NCI-H128 (cell line): ENCODE measurements around the gene UCK2.

Source experiments
- DNase-seq: peaks from one replicate; lab custom pipeline; 2025; ENCODE audit not compliant: unreplicated experiment; lab: John Stamatoyannopoulos, UW

Gene UCK2

DNA sequence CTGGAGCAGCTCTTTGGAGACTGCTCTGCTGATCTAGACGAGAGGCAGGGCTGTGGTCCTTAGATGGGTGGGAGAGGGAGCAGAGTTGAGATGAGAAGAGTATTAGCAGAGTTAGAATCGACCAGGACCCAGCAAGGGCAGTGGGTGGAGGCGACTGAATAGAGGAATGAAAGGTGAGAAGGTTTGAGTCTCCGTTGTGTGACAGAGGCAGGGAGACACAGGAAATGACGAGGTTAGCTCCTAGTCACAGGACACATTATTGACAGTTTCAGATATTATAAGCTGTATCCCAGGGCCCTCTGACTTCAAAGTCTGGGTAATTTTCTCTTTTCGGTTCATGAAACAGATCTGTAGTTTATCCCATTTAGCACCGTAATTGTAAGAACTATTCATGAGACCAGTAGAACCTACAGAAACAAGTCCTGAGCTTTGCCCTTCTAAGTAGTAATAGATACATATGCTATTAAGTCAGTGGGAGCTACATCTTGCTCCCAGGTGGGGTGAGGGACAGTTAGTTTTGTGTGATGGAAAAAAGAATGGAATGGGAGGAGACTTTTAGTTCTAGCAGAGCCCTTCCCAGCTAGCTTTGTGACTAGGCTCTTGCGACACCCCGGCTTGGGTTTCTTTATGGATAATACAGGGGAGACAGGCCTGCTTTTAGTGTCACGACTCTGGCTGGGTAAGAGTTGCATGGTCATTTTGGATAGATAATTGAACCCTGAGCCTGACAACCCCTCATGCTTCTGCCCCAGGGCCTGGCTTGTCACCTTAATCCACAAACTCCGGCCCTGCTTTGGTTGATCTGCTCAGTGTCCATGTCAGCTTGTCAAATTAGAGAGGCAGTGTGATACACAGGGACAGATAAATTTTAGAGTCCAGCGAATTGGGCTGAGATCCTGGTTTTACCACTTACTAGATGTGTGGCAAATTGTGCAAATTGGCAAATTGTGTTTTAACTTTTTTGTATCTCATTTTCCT is 70.2 kb downstream of the UCK2 start:
- DNase-seq: no peak

GRCh38 chr1:165898837-165899236 is 71.4 kb downstream of the UCK2 start:
- DNase-seq: no peak

DNA sequence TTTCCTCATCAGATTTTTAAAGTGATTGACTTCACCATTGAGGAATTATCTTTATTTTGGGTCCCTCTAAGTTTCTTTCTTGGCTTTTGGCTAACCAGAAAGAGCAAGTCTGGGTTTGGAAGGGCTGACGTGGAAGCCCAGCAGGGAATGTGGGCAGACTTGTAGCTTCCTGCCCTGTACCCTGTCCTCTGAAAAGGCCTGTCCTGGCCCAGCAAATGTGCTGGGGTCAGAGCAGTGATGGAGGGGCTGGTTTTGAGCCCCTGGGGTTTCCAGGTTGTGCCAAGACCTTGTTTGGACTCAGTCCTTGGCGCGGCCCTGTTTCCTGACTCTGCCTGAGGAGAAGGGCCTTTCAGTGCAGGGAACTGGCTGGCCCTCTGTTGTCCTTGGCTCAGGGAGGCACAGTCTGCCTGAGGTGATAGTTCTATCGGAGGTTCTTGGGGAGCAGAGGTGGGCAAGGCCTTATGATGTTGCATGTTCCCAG is 72.1 kb downstream of the UCK2 start:
- DNase-seq: no peak

DNA sequence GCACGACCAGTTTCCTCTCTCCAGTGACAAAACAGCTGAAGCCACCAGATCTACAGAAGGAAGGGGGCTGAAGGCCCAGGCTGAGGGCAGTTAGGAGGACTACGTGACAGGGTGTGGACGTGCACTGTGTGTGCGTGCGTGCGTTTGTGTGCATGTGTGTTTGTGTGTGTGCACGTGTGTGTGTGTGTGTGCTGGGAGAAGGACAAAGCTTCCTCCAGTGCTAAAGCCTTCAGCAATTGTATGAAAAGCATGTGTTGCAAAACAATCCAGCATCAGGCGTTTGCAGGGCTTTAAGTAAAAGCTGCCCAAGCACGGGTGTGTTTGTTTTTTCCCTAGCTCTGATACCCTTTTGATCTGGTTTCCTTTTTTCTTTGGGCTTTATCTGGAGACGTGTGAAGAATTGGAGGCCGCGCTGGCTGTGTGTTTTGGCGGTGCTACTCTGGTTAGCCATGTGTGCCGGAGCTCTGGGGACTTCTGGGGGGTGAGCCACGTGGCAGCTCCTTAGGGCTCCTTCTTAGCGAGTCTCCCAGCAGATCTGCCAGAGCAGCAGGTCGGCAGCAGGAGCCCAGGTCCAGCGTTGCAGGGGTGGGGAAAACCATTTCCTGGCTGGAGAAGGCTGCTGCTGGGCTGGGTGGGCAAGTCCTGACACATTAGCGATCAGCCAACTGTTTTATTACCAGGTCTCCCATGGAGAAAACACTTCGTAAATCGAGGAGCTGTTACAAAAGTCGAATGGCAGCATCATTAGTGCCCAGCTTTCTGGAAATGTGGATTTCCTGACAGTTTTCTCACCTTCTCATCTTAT is 73.4 kb downstream of the UCK2 start:
- DNase-seq: no peak

- no peak for DNase-seq
Observed at GRCh38 chr1:165902565-165902964, 75.2 kb downstream of the UCK2 start.

GRCh38 chr1:165903672-165904071 is 76.3 kb downstream of the UCK2 start:
- no peak for DNase-seq

DNA sequence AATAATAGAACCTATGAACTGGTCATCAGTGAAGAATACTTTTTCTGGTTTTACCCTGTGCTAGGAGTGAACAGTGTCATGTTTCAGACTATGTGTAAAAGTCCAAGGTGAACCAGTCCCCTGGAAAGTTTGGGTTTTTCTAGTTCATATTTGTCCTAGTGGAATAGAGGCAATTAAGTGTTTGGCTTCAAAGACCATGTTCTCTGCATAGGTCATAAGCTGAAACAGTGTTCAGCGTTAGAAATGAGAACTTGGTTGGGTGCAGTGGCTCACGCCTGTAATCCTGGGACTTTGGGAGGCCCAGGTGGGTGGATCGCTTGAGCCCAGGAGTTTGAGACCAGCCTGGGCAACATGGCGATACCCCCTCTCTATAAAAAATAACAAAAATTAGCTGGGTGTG is 77.5 kb downstream of the UCK2 start:
- no peak for DNase-seq

DNA sequence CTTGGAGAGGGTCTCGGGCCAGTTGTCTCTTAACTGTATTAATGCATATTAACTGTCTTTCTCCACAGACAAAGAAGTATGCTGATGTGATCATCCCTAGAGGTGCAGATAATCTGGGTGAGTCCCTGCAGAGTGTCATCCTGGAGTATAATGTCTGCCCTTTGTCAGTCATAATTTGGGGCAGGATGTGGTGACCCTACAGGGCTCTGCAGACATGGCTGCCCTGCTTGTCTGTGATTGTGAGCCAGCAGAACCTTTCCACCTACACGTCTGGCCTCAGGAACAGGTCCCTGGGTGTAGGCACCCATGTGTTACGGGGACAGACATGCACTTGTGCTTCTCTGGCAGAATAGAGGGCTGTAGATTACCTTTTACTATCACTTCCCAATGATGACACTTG is 78.4 kb downstream of the UCK2 start:
- no peak for DNase-seq

DNA sequence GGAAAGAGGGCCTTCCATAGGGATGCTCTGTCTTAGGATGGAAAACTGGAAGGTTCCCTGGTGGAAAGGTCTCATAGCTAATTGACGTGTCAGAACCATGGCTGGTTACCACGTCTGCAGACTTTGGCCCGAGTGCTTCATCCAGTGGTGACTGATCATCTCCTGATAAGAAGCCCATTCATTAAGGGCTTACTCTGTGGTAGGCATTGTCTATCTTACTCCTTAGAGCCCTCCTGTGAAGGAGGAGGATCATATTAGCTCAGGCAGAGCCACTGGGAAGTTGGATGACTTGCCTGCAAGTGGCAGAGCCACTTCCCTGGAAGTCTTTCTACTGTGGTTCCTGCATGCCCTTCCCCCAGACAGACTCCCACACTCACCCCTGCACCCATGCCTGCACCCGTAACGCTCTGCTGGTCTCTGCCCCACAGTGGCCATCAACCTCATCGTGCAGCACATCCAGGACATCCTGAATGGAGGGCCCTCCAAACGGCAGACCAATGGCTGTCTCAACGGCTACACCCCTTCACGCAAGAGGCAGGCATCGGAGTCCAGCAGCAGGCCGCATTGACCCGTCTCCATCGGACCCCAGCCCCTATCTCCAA is 79.9 kb downstream of the UCK2 start:
- DNase-seq: no peak

- DNase-seq: no peak
Observed at GRCh38 chr1:165910764-165911421, 83.5 kb downstream of the UCK2 start.

DNA sequence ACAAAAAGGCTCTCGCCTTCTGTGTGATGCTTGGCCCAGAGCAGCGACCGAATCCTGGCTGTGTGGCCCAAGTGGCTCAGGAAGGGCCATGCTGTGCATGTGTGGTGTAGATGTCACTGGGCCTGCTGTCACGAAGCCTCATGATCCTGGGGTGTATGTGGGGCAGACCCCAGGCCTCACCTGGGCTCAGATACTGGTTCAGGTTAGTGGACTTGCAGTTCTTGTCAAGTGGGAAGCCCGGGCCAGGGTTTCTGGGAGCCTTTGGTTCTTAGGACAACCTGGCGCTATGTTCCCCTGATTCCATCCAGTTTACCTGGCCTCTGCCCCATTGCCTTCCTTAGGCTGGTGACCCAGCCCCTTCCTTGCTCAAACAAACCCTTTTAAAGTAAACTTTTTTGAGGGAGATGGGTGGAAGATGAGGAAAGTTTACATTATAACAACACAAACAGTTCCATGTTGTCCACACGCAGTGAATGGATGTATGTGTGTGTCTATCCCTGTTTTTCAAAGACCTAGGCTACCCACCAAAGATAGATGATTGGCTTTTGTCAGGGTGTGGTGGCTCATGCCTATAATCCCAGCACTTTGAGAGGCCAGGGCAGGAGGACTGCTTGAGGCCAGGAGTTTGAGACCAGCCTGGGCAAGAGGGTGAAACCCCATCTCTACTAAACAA is 84.3 kb downstream of the UCK2 start:
- no peak for DNase-seq

GRCh38 chr1:165912638-165913037 is 85.2 kb downstream of the UCK2 start:
- no peak for DNase-seq

- DNase-seq: peak; percentile 48
Observed at GRCh38 chr1:165914136-165914798, 86.9 kb downstream of the UCK2 start.

DNA sequence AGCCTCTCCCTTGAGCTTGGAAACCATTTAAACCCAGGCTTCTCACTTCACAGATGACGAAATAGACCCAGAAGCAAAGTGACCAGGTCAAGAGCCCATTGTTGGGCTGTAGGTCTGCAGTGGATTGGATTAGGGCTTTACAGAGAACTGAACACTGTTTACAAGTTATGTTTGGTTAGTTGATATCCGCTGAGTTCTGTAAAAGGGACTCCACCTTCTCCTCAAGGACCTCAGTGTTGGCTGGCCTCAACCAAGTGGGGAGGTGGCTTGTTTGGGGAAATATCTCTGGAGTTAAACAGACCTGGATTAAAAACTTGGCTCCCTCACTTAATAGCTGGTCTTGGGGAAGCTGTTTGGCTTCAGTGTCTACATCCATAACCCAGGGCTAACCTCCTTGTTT is 88.1 kb downstream of the UCK2 start:
- no peak for DNase-seq

GRCh38 chr1:165915932-165916348 is 88.5 kb downstream of the UCK2 start:
- no peak for DNase-seq

DNA sequence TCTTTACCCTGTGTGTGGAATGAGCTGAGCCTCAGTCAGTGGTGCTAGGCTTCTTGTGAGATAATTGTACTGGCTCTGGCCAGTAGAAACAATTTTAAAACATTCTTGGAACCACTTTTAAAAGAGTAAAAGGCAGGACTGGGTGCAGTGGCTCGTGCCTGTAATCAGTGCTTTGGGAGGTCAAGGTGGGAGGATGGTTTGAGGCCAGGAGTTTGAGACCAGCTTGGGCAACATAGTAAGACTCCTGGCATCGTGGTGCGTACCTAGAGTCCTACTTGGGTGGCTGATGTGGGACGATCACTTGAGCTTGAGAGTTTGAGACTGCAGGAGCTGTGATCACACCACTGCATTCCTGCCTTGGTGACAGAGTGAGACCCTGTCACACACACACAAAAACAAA is 89.8 kb downstream of the UCK2 start:
- no peak for DNase-seq

DNA sequence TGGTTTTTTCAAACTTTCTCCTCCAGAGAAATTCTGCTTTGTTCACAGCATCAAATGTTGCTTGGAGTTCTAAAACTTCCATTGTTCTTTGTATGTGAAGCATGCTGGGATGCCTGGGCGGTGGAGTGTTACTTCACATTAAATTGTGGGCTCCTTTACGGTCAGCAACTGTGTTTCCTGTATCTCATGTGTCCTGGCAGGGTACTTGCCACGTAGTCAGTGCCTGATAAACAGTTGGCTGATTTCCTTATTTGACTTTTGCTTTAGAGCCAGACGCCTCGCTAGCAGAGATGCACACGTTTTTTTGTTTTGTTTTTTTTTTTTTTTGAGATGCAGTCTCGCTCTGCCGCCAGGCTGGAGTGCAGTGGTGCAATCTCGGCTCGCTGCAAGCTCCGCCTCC is 96.7 kb downstream of the UCK2 start:
- DNase-seq: no peak

DNA sequence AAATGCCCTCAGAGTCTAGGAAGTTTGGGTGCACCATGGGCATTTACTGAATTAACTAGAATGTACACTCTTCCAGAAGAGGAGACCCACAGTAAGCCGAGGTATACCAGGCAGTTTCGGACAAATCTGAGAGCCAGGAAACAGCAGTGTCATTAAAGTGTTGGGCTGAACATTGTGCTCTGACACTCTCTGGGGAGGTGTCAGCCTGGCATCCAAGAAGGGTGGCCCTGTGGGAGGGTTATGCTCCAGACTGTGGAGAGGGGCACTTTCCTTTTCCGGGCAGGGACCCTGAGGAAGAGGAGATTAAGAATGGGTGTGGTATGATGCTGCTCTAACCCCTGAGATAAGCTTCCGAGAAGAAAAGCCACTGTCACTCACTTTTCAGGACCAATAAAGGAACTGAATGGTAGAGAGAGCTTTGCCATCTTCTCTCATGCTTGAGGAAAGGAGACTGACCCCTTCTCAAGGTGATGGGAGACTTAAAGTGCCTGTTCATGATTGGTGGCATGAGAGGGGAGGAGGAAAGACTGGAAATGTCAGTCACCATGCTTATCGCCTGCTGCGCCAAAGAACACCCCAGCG is 98.2 kb downstream of the UCK2 start:
- no peak for DNase-seq

GRCh38 chr1:165927169-165927568 is 99.8 kb downstream of the UCK2 start:
- DNase-seq: no peak
